HG03175 (cell line): ENCODE measurements around the gene MYL5.
"Not testable (repeated sequence)": the region's sequence is repeated elsewhere in the genome, so short reads cannot be mapped to it uniquely, and the experiment has no call there.

Source experiments
- ATAC-seq: cut with Tn5 transposase; IDR thresholded peaks from one replicate; pipeline ENCODE4 v1.9.1; 2021; ENCODE audit warnings: mild to moderate bottlenecking, moderate library complexity; ENCODE audit not compliant: unreplicated experiment

MYL5 gene

DNA sequence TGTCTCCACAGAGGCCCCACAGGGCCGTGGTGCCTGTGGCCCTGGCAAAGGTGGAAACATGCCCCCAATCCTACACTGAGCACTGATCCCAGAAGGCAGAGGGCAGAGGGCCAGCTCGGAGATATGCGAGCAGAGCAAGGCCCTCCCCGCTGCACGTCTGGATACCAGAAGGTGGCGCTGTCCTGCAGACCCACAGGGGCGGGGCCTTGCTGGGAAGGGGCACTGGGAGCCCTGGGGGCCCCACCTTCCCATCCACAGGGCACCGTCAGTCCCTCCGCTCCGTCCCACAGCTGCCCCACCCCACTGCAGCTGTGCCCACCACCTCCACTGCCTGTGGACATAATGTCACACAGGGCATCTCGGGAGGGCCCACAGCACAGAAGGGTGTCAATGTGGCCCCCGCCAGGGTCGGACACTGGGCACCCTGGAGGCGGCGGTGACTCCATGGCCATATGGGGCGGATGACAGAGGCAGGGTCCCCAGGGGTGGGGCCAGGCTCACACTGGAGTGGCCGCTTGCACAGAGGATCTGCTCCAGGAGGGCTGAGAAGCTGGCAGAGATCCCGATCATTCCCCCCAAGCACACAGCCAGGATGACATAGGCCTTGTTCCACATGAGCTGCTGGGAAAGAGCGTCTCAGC is 9.8 kb downstream of the MYL5 start:
- ATAC-seq: no peak

- ATAC-seq: no peak
Measured at GRCh38 chr4:684623-685327, 10.4 kb downstream of the MYL5 start.

DNA sequence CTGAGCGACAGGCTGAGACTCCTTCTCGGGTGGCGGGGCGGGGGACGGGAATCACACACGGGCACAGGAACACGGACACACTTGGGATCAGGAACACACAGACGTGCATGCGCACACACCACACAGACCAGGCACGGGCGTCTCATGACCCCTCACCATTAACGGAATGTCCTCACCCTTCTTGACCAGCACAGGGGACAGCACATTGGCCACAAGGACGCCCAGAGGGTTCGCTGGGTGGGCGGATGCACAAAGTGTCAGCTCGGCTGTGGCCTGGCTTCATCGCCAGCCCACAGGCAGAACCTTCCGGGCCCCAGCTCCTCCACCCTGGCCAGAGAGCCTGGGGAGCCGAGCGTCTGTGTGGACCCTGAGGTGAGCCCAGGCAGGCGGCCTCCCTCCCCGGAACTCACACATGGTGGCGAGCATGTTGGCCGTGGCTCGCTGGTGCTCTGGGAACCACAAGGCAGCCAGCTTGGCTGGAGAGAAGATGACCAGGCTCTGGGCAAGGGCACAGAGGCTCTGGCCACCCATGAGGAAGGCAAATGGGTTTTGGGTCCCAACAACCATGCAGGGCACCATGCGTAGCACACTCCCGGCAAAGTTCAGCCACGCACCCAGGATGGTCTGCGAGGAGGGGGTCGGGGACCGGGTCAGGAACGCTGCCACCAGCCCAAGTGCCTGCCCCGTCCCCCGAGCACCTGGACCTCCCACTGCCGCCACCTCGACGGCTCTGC is 11.5 kb downstream of the MYL5 start:
- ATAC-seq: no peak

DNA sequence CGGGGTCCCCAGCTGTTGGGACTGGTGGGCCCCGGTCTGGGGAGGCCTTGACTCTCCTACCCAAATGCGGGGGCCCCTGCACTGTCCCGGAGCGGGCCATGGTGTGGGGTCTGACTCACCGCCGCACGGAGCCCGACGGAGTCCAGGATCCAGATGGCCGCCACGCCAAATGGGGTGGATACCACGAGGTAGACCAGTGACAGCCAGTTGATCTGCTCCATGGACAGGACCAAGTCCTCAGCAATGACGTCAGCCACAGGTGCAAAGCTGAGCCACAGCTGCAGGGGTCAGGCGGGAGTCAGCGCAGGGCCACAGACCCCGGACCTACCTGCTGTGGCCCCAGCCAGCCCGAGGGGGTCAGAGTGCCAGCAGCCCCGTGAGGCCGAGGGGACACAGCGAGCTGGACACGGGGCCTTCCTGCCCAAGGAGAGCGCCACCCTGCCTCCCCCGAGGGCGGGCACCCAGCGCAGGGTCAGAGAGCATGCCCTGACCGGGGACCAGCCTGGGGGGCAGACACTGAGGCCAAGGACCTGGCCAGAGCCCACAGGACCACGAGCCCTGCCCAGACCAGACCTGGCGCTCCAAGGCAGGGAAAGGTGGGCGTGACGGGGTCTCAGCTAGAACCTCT is 12.2 kb downstream of the MYL5 start:
- ATAC-seq: no peak

GRCh38 chr4:687048-687970 is 13.0 kb downstream of the MYL5 start:
- no peak for ATAC-seq

GRCh38 chr4:687971-688853 is 13.9 kb downstream of the MYL5 start:
- no peak for ATAC-seq

GRCh38 chr4:688854-689681 is 14.7 kb downstream of the MYL5 start, which contains the start of gene SLC49A3:
Gene SLC49A3 (minus strand): TSS chr4:689151. CDS start chr4:689127, 24 bp downstream.
- no peak for ATAC-seq

DNA sequence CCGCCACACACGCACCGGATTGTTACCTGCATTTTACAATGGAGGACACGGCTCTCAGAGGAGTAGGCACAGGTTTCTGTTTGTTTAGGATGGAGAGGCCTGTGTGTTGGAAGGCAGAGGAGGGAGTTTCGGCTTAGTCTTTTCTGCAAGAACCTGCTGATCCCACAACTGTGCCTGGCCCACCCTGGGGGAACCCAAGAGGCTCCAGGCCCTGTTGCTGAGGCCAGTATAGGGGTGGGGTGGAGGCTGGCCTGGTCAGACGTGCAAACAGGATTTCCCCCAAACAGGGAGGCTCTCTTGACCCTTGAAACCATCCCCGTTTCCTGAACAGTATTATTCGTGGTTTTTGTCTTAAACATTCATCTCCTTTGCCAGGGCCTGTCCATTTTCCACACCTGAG is 15.4 kb downstream of the MYL5 start:
- no peak for ATAC-seq

DNA sequence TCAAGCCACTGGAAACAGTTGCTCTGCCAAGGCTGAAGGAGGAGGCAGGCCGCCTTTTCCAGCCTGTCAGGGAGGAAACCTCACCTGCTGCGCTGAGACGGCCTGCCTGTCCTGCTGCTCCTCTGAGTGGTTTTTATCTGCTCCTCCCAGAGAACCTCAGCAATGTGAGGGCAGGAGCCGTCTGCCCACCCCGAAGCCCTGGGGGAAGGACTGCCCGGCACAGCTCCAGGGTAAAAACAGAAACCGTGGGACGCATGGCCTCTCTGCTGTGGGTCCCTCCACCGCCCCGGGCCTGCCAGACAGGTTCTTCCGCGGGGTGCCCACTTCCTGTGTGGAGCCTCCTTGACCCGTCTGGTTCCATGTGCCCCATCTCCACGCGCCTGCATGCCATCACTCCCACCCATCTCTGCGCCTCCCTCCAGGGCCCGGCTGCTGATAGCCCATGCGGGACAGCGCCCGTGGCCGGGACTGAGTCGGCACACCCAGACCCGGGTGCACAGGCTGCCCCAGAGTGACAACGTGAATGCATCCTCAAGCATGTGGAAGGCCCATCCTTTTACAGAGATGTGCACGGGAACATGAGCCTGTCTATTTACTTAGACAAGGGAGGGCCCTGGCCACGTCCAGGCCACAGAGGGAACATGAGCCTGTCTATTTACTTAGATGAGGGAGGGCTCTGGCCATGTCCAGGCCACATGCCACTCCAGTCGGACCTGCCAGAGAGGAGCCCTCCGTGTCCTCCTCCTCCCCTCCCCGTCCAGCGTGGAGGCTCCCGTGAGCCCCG is 18.6 kb downstream of the MYL5 start:
- no peak for ATAC-seq

DNA sequence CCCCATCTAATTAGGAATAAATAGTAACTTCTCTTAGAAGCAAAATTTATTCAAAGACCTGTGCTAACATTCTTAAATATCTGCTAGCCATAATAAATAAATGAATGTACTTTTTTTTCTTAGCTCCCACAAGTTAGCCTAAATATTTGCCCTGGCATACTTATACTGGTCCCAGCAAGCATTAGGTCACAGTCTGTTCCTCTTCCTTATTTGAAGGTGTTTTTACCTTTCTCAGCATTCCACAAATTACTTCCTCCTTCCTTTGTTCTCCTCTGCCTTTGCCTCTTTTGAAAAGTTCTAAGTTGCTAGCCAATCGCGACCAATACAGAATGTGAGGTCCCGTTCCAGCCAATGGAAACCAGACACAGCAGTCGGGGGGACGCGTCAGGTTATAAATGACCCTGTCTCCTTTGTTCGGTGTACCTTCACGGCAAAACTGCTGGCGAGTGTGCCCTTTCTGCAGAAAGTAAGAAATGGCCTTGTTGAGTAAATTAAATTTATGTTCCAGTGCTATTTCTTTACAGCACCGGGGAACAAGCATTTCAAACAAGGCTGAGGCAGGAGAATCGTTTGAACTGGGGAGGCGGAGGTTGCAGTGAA is 20.1 kb downstream of the MYL5 start:
- not testable (repeated sequence) for ATAC-seq

DNA sequence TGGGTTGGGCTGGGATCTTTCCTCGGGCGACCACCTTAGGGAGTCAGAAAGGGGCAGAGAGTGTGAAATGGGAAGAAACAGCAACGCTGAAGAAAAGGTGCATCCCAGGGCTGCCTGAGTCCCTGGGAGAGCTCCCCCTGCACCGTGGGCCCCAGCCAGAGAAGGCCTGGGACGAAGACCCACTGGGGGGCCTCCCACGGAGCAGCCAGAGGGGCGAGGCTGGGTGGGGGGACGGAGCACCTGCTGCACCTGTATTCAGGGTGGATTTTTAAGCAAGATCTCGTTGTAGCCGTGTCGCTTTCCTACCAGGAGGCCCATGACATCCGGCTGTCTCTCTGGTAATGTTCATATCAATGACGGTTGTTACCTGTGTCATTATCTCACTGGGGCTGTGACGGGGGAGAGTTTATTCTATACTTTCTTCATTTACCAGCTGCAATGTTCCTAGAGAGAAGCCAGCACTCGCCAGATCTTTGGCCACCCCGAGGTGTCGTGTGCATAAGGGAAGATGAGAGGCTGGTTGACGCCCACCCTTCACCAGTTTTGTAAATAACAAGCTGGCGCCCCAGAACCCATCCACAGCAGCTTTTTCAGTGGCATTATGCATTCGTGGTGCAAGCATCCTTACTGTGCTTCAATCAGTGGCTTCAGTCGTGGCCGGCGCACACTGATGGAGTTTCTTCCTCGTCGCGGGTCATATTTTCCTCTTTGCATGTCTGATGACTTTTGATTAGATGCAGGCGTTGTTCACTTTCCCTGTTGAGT is 25.7 kb downstream of the MYL5 start:
- ATAC-seq: no peak

- ATAC-seq: no peak
Measured at GRCh38 chr4:700587-701264, 26.4 kb downstream of the MYL5 start.

DNA sequence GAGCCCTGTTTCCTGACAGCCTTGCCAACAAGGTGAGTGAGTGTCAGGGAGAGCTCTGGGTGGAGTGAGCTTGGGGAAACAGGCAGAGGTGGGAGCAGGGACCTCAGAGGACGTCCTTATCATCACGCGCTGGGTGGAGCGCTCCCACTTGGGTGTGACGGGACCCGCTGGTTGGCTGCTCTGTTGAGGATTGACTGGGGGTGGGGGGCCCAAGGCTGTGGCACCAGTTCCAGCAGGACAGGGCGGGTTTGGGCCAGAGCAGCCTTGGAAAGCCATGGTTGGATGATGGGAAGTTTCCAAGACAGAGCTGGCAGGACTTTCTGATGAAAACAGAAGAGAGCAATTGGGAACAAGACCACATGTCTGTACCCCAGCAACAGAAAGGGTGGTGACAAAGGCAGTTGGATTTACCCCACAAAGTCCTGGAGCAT is 28.3 kb downstream of the MYL5 start:
- ATAC-seq: no peak

DNA sequence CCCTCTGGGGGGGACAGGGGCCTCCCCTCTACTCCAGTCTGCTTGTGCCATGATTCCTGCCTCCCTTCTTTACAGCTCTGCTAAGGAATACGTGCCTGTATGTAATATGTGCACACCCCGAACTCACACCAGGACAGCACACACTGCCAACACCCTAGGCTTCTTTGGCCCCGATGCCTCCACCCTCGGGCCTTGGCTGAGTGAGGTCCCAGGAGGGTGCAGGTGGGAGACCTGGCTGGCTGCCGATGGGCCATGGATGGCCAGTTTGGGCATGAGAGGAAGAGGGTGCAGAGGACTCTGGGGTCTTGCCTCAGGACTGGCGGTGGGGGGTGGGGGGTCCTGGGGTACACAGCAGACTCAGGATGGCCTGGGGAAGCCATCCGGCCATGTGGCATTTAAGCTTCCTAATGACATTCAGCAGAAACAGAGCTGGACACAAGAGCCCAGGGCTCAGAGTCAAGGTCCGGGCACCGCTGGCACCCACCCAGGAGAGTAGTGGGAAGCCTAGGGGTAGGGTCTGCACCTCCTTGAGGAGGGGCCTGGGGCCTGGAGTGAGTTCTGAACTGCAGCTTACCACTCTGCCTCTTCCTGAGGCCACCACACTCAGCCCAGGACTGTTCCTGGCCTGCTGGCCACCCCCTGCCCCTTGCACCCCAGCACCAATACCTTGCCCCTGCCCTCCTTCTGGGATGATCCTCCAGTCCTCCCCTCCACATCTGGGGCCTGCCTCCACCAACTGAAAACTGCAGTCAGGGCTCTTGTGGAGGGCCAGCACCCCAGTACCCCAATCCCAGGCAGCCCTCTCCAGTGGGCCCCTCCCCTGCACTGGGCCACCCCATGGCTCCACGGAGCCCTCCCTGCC is 29.2 kb downstream of the MYL5 start:
- ATAC-seq: no peak
